ENCODE data around the gene PYGM.

DNA sequence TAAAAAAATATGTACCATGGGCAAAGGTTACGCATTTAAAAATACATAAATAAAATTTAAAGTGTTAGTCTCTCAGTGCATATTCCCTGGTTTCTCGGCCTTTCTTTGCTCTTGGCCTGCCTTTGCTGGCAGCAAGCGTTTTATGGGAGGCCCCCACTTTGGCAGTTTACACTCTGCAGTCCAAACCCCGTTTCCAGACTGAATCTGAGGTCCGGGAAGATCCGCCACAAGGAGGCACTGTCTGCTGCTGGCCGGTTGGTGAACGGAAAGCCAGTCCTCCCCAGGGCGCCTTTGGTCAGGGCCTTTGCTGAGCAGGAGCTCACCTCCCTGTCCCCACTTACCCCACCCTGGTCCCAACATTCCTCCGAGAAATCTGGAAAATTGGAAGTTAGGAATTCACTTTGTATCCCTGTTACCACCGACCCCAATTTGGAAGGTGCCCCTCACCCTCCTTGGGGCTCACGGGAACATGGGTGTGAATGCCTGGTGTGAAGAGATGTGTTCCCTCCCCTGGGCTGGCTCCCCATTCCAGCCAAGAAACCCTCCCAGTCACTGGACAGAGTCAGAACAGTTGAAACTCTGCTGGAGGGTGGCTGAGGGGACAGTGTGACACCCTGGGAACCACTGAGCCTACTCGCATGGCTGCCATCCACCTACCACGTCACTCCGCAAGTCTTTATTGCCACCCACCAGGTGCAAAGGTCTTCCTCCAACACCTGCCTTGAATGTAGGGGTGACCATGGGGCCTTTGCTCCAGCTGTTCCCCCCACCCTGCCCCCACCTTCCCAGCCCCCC, 27.9 kb upstream of the PYGM start:
- TF ChIP-seq, protein P1, sequence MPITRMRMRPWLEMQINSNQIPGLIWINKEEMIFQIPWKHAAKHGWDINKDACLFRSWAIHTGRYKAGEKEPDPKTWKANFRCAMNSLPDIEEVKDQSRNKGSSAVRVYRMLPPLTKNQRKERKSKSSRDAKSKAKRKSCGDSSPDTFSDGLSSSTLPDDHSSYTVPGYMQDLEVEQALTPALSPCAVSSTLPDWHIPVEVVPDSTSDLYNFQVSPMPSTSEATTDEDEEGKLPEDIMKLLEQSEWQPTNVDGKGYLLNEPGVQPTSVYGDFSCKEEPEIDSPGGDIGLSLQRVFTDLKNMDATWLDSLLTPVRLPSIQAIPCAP (CRISPR knock-in tag; IDR thresholded peaks at IDR 0.05): no peak
- TF ChIP-seq FOXJ3 (CRISPR knock-in tag; IDR thresholded peaks at IDR 0.05; ENCODE audit: borderline replicate concordance): no peak
- no peak for TF ChIP-seq KAT7 (CRISPR knock-in tag; IDR thresholded peaks at IDR 0.05; ENCODE audit: borderline replicate concordance)
- TF ChIP-seq, protein P2, sequence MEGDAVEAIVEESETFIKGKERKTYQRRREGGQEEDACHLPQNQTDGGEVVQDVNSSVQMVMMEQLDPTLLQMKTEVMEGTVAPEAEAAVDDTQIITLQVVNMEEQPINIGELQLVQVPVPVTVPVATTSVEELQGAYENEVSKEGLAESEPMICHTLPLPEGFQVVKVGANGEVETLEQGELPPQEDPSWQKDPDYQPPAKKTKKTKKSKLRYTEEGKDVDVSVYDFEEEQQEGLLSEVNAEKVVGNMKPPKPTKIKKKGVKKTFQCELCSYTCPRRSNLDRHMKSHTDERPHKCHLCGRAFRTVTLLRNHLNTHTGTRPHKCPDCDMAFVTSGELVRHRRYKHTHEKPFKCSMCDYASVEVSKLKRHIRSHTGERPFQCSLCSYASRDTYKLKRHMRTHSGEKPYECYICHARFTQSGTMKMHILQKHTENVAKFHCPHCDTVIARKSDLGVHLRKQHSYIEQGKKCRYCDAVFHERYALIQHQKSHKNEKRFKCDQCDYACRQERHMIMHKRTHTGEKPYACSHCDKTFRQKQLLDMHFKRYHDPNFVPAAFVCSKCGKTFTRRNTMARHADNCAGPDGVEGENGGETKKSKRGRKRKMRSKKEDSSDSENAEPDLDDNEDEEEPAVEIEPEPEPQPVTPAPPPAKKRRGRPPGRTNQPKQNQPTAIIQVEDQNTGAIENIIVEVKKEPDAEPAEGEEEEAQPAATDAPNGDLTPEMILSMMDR (IDR thresholded peaks at IDR 0.05): peak; percentile 40
